ENCODE measurements around the gene RASGRP2.

RASGRP2 gene

GRCh38 chr11:64777449-64778222, 33.7 kb upstream of the RASGRP2 start:
- peak overlapping the region; percentile 76 for H3K4me3 ChIP-seq (ENCODE audit: low read depth, low read length)
- peak; percentile 35 for DNase-seq (ENCODE audit: low read depth)
- TF ChIP-seq, protein P1, sequence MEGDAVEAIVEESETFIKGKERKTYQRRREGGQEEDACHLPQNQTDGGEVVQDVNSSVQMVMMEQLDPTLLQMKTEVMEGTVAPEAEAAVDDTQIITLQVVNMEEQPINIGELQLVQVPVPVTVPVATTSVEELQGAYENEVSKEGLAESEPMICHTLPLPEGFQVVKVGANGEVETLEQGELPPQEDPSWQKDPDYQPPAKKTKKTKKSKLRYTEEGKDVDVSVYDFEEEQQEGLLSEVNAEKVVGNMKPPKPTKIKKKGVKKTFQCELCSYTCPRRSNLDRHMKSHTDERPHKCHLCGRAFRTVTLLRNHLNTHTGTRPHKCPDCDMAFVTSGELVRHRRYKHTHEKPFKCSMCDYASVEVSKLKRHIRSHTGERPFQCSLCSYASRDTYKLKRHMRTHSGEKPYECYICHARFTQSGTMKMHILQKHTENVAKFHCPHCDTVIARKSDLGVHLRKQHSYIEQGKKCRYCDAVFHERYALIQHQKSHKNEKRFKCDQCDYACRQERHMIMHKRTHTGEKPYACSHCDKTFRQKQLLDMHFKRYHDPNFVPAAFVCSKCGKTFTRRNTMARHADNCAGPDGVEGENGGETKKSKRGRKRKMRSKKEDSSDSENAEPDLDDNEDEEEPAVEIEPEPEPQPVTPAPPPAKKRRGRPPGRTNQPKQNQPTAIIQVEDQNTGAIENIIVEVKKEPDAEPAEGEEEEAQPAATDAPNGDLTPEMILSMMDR (IDR thresholded peaks at IDR 0.05; ENCODE audit: low read depth, low read length, missing control alignments): no peak

DNA sequence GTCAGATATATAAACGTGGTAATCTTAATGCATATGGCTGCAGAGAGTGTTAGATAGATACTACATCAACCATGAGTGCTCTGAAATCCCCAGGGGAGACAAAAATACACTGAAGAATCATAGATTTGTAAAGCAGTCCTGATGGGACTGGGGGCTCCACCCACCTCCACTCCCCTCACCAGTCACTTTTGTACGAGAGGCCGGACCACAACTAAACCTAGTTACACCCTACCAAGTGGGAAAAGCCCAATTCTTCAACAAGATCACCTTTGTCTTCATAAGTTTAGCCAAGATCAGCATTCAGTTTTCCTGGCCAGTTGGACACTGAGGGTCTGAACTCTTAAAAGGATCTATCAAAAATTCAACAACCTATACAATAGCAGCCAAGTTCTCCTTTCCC, 32.9 kb upstream of the RASGRP2 start:
- H3K4me3 ChIP-seq (ENCODE audit: low read depth, low read length): peak overlapping the region; percentile 76
- TF ChIP-seq, protein P1 (IDR thresholded peaks at IDR 0.05; ENCODE audit: low read depth, low read length, missing control alignments): no peak
- DNase-seq (ENCODE audit: low read depth): no peak

- peak overlapping the region; percentile 76; the same call in 1 of the 2 replicates for H3K4me3 ChIP-seq (ENCODE audit: low read depth, low read length)
- TF ChIP-seq, protein P1 (IDR thresholded peaks at IDR 0.05; ENCODE audit: low read depth, low read length, missing control alignments): no peak
- no peak for DNase-seq (ENCODE audit: low read depth)
Measured at GRCh38 chr11:64776425-64776824, 32.5 kb upstream of the RASGRP2 start.

- H3K4me3 ChIP-seq (ENCODE audit: low read depth, low read length): no peak overlapping the region
- TF ChIP-seq, protein P1 (IDR thresholded peaks at IDR 0.05; ENCODE audit: low read depth, low read length, missing control alignments): no peak
- no peak for DNase-seq (ENCODE audit: low read depth)
Measured at GRCh38 chr11:64774144-64774543, 30.2 kb upstream of the RASGRP2 start.

GRCh38 chr11:64772303-64773018, 28.5 kb upstream of the RASGRP2 start:
- TF ChIP-seq, protein P1 (IDR thresholded peaks at IDR 0.05; ENCODE audit: low read depth, low read length, missing control alignments): no peak
- no peak overlapping the region for H3K4me3 ChIP-seq (ENCODE audit: low read depth, low read length)
- peak; percentile 30 for DNase-seq (ENCODE audit: low read depth)

- H3K4me3 ChIP-seq (ENCODE audit: low read depth, low read length): no peak overlapping the region
- TF ChIP-seq, protein P1 (IDR thresholded peaks at IDR 0.05; ENCODE audit: low read depth, low read length, missing control alignments): no peak
- no peak for DNase-seq (ENCODE audit: low read depth)
Measured at GRCh38 chr11:64771861-64772260, 27.9 kb upstream of the RASGRP2 start.
